Fibroblast of pulmonary artery (primary cell): ENCODE results near the gene CAMKK2.

Experiments
- DNase-seq: peaks from one replicate; pipeline ENCODE4 v3.0.0-alpha.2; 2010; ENCODE audit warnings: low read depth
- H3K4me3 ChIP-seq: replicated peaks from 2 replicates; pipeline ENCODE4 v1.5.1; 2011; ENCODE audit warnings: low read depth, mild to moderate bottlenecking, control low read depth, low read length, moderate library complexity
- CTCF ChIP-seq: IDR thresholded peaks from 2 replicates; pipeline ENCODE4 v1.5.1; 2011; ENCODE audit warnings: mild to moderate bottlenecking, control low read depth, low read length, inconsistent platforms; ENCODE audit errors: missing control alignments

Gene CAMKK2

GRCh38 chr12:121253638-121254335 lies 42.7 kb downstream of the CAMKK2 start:
- no peak for TF ChIP-seq CTCF

GRCh38 chr12:121252712-121253345 lies 43.7 kb downstream of the CAMKK2 start:
- no peak overlapping the region for H3K4me3 ChIP-seq
- TF ChIP-seq CTCF = no peak
- no peak for DNase-seq

More at GRCh38 chr12:121253638-121254335, 42.7 kb downstream of the CAMKK2 start:
- no peak overlapping the region for H3K4me3 ChIP-seq
- DNase-seq = no peak

- DNase-seq = no peak
- TF ChIP-seq CTCF = no peak
- H3K4me3 ChIP-seq = no peak overlapping the region
Observed at GRCh38 chr12:121251838-121252237, 44.7 kb downstream of the CAMKK2 start.

GRCh38 chr12:121250359-121250758 lies 46.1 kb downstream of the CAMKK2 start:
- H3K4me3 ChIP-seq = no peak overlapping the region
- DNase-seq = no peak
- TF ChIP-seq CTCF = no peak

GRCh38 chr12:121248622-121249021 lies 47.9 kb downstream of the CAMKK2 start:
- TF ChIP-seq CTCF = no peak
- no peak overlapping the region for H3K4me3 ChIP-seq
- no peak for DNase-seq

GRCh38 chr12:121246893-121247557 lies 49.5 kb downstream of the CAMKK2 start:
- DNase-seq = no peak
- no peak overlapping the region for H3K4me3 ChIP-seq
- no peak for TF ChIP-seq CTCF
